NOMO-1 treated with dmso at 0.1 percent for 144 hours (cell line): ENCODE results near the gene TTYH2.
A peak's percentile ranks its signal among the peaks of the same experiment; 100 is the strongest.
"Not testable (repeated sequence)": the region's sequence is repeated elsewhere in the genome, so short reads cannot be mapped to it uniquely, and the experiment has no call there.

Experiments used
- DNase-seq: peaks from one replicate; lab custom pipeline; 2025; ENCODE audit not compliant: unreplicated experiment; lab: John Stamatoyannopoulos, UW

Gene TTYH2, protein sequence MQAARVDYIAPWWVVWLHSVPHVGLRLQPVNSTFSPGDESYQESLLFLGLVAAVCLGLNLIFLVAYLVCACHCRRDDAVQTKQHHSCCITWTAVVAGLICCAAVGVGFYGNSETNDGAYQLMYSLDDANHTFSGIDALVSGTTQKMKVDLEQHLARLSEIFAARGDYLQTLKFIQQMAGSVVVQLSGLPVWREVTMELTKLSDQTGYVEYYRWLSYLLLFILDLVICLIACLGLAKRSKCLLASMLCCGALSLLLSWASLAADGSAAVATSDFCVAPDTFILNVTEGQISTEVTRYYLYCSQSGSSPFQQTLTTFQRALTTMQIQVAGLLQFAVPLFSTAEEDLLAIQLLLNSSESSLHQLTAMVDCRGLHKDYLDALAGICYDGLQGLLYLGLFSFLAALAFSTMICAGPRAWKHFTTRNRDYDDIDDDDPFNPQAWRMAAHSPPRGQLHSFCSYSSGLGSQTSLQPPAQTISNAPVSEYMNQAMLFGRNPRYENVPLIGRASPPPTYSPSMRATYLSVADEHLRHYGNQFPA

DNA sequence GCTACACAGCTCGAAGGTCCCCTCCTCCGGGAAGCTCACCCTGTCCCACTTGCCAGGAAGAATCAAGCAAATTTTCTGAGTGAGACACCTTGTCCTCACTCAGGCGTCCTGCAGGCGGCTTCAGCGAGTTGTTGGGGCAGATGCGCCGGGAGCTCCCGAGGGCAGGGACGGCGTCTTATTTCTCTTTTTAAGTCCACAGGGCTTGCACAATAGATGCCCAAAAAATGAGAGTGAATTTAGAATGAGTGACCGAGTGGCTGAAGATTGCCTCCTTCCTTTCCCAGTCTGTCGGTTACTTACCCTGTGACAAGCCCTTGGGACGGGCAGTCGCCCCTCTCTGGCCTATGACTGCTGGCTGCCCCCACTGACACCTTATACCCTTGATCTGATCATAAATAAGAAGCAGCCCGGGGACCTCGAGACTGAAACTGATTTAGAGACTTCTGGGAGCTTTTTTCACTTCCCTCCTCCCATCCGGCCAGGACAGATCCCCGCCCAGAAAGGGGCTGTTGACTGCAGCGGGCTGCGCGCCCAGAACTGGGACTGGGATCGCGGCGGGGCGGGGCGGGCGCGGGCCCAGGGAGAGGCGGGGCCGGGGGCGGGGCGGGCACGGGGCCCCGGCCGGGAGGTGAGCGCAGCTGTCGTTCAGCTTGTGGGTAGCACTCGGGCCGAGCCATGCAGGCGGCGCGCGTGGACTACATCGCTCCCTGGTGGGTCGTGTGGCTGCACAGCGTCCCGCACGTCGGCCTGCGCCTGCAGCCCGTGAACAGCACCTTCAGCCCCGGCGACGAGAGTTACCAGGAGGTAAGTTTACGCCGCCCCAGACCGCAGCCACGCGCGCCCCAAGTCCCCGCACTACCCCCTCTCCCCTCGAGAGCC is at the start of gene TTYH2:
TTYH2 (plus strand) TSS at position 659 of the 879 bp plus-strand sequence; CDS start at position 676, 17 bp downstream.
- peak; percentile 93 for DNase-seq

DNA sequence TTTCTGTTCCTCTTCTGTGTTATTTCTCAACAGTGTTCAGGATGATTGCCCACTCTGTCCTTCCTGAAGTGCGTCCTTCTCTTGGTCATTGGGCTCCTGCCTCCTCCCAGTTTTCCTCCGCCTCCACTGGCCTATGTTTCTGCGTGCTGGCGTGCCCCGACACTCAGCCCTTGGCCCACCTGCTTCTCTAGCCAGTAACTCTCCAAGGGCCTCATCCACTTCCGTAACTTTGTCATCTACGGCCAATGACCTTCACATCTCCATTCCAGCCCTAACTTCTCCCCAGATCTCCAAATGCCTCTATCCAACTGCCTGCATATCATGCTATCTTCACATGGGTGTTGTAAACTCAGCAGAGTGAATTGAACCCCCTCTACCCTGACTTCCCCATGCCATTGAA is 49.5 kb upstream of the TTYH2 start:
- DNase-seq, result no peak

DNA sequence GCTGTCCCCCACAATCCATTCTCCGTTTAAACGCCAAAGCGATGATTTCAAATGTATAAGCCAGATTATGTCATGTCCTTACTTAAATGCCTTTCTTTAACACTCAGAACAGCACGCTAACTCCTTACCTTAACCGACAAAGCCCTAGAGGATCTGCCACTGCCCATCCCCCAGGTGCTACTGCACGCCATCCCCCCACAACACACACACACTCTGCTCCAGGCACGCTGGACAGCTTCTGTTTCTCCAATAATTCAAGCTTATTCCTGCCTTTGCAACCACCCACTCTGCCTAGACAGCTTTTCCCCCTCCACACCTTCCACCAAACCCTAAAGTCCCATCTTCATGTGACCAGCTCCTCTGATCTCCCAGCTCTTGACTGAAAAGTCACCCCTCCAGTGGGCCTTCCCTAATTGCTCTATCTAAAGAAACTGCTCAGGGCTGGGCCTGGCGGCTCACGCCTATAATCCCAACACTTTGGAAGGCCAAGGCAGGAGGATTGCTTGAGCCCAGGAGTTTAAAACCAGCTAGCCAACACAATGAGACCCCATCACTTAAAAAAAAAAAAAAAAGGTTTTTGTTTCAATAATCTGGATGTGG is 48.8 kb upstream of the TTYH2 start:
- no peak for DNase-seq

GRCh38 chr17:74165797-74166365 is 47.5 kb upstream of the TTYH2 start:
- no peak for DNase-seq

- DNase-seq, result no peak
Measured at GRCh38 chr17:74170924-74171323, 42.4 kb upstream of the TTYH2 start.

DNA sequence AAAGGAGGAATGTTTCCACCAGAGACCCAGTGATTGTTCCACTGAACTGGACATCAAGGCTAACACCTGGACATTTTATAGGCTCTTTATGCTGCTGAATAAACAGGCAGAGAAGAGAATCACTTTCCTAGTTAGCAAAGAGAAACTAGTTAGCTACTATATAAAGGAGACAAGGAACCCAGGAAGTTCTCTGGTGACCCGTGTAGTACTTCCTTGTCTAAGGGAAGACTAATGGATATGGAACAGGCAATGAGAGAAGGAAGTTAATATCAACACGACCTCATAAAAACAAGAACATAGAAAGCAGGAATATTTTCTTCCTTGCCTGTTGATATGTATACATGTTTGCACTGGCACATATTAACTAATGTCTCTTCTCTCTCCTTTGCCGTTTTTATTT is 40.7 kb upstream of the TTYH2 start:
- DNase-seq, result no peak

DNA sequence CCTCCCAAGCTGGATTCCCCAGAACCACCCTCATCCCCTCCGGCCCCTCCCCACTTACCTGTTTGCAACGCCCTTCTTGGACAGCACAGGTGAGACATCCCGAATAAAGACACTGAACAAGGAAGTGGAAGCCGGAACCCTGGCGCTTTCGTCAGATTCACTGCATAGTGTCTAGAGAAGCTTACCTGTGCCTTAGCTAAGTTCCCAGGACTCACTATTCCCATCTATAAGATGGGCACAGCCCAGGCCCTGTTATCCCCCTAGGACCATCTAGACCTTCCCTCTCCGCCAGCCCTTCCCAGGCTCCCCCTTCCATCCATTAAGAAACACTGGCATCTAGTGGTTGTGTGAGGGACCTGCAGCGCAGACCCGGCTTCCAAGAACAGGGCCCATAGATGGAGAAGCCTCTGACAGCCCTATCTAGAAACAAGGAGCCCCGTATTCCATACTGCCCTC is 36.8 kb upstream of the TTYH2 start:
- no peak for DNase-seq

- DNase-seq, result no peak
Measured at GRCh38 chr17:74177018-74177450, 36.3 kb upstream of the TTYH2 start.

GRCh38 chr17:74179576-74179975 is 33.8 kb upstream of the TTYH2 start:
- no peak for DNase-seq

DNA sequence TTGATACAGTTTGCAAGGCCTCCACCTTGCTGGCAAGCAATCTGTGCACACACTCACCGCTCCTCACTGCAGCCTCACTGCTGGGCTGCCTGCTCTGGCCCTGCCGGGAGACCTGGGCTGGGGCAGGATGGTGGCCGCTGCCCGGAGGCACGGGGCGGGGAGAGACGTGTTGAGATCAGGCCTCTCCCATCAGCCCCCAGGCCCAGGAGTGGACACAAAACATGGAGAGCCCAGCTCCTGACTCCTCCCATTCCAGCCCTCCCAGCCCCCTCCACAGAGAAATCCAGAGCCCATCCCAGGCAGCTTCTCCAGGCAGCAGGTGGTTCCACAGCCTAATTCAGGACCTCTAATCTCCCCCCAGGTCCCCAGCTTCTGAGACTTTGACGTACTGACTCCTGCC is 33.0 kb upstream of the TTYH2 start:
- DNase-seq, result no peak

- no peak for DNase-seq
Measured at GRCh38 chr17:74181341-74181740, 32.0 kb upstream of the TTYH2 start.

DNA sequence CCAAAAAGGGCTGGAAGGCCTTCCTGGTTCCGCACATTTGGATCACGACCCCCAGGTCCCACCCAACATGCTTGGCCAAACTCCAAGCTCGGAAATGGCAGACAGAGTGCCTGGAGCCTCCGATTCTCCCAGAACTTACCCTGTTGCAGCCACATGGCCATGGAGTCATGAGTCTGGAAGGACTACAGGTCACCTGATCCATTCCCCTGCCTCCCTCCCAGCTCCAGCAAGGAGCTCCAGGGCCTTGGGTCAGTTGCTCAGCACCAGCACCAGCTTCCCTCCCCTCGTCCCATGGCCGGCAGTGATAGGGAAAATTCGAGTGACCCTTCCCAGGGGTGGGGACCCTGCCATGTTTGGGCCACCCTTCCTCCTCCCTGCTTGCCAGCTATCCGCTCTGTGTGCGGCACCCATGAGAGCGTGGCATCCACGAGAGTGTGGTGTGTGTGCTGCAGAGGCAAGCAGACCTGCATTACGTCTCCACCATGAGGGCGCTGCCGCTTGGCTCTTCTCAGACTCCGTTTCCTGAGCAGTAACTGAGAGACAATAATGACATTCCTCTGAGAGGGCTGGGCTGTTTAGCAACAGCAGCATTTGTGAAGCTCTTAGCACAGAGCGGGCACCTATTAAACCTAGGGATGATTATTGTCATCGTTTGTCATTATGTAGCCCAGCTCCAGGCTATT is 31.2 kb upstream of the TTYH2 start:
- no peak for DNase-seq

DNA sequence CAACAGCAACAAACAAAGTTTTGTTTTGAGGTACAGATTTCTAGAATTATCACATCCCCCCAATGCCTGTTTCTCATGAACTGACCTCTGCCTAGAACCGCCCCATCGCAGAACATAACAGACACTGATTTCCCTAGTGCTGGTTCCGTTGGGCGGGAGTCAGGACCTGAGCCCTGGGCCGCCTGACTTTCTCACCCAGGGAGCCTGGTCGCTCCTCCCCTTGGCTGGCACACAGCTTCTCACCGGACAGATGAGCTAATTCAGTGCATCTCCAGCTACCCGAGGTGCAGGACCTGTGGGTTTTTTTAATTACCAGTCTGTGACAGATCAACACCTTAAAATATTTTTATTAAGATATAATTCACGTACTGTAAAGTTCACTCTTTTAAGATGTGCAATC is 30.0 kb upstream of the TTYH2 start:
- no peak for DNase-seq

DNA sequence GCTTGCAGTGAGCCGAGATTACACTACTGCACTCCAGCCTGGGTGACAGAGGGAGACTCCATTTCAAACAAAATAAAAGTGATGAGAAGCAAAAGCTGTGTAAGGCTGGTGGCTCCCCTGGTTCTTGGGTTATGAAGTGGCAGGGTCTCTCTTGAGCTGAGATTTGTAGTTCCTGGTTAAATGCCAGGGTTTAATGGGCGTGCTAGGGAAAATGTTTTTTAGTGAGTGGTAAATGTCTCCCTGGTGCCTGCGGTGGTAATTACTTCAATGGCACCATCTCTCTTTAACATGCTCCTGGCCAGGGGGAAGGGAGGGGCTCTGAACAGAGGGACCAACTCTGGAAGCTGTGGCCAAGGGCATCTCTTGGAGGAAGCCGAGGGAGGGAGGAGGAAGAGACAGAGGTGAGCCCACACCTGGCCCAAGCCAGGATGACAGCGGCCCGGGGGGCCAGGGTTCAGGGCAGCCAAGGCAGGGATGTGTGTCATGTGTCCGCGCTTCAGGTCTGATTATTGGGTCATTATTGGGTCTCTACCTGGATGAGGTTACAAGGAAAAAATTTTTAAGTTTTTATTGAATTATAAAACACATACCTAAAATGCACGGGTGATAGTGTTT is 27.7 kb upstream of the TTYH2 start:
- DNase-seq, result no peak

DNA sequence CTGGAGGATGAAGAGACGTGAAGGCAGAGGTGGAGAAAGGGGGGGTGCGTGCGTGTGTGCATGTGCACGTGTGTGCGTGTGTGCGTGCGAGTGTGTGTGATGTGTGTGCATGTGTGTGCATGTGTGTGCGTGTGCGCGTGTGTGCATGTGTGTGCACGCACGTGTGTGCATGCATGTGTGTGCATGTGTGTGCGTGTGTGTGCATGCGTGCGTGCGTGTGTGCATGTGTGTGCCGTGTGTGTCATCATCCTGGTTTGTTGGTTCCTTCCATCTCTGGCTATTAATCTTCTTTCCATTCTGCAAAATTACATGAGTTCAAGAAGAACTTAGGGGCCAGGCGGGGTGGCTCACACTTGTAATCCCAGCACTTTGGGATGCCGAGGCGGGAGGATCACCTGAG is 26.9 kb upstream of the TTYH2 start:
- DNase-seq, result no peak

- no peak for DNase-seq
Measured at GRCh38 chr17:74187761-74188160, 25.6 kb upstream of the TTYH2 start.

GRCh38 chr17:74188687-74189086 is 24.7 kb upstream of the TTYH2 start:
- DNase-seq, result not testable (repeated sequence)

- no peak for DNase-seq
Measured at GRCh38 chr17:74190154-74190553, 23.2 kb upstream of the TTYH2 start.

- no peak for DNase-seq
Measured at GRCh38 chr17:74190807-74191406, 22.5 kb upstream of the TTYH2 start.
